ENCODE data around the gene C6. TPM values are rescaled to one million over a fixed set of nuclear protein-coding genes. Genes with fewer than 3 reads are reported as not detected.

The C6 gene
- polyA plus RNA-seq, 1 donor from 2014 or later, result 2.6 TPM

DNA sequence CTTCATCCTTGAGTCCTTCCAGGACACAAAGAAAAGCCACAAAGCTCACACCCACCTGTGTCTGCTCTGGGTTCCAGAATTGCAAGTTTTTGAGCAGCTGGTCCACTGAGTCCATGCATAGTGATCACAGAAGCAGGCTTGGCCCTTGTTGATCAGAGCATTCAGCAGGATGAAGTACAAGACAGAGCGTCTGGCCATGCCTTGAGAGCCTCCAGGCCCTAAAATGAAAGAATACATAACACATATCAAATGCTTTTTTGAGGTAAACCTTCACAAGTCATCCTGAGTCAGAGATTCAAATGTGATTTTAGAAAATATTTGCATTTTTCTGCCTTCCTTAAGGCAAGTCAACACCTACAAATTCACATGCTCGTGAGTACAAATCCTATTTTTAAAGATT lies 10.3 kb downstream of the C6 start:
- no peaks in the 10 kb centered on the region for H3K79me2 ChIP-seq (replicated peaks; ENCODE audit: insufficient read depth, low read length)
- no peaks in the 10 kb centered on the region for H3K9me3 ChIP-seq (ENCODE audit: low read length)
- no peak for TF ChIP-seq RAD21 (conservative IDR thresholded peaks at IDR 0.05)
- no peak for TF ChIP-seq EP300 (conservative IDR thresholded peaks at IDR 0.05; ENCODE audit: poor library complexity, severe bottlenecking)
- no peak overlapping the region for H3K27ac ChIP-seq (ENCODE audit: low read length)
- H3K4me3 ChIP-seq (ENCODE audit: low read length), result no peak overlapping the region
- no peaks in the 10 kb centered on the region for H3K27me3 ChIP-seq (ENCODE audit: insufficient read depth, low read depth, low read length)
- H3K4me2 ChIP-seq (ENCODE audit: low read length), result no peak overlapping the region
- no peaks in the 10 kb centered on the region for H3K9me2 ChIP-seq (ENCODE audit: insufficient read depth, low read length)
- no peaks in the 10 kb centered on the region for H3K36me3 ChIP-seq (ENCODE audit: insufficient read depth, low read length)
- H3F3A ChIP-seq (ENCODE audit: insufficient read depth, low read length, poor library complexity, severe bottlenecking), result no peaks in the 10 kb centered on the region
- H4K20me1 ChIP-seq (ENCODE audit: insufficient read depth), result no peaks in the 10 kb centered on the region
- H2AFZ ChIP-seq (ENCODE audit: low read depth, low read length), result no peak overlapping the region
- no peak overlapping the region for H3K9ac ChIP-seq (ENCODE audit: low read length)

DNA sequence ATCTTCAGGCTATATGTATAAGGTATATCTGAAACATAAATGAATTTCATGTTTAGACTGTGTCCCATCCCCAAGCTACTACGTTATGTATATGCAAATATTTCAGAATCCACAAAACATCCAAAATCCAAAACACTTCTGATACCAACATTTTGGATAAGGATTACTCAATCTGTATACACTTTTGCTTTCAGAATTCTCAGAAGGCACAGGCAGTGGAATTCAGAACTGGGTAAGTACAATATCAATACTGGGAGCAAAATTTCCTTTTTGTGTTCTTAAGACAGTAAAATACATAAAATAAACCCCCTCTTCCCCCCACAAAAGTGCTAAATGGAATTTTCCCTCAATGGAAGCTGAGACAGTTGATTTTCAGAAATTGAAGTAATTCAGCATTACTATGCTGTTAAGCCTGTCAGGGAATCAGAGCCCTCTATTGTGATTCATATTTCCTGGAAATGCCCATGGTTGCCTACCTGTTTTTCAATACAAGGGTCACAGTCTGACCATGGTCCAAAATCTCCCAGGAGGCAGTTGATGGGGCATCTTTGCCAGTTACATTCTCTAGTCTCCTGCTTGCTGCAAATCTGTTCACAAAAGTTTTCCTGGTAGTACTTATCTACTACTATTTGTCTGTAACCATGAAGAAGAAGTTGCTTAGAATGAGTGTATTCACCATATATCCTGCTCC lies 12.1 kb downstream of the C6 start:
- Histone ChIP-seq H3K79me2 (replicated peaks; ENCODE audit: insufficient read depth, low read length) (no peaks in the 10 kb centered on the region), H3K9me3 (ENCODE audit: low read length) (no peaks in the 10 kb centered on the region), H2AFZ (ENCODE audit: low read depth, low read length) (no peak overlapping the region), H4K20me1 (ENCODE audit: insufficient read depth) (no peaks in the 10 kb centered on the region), H3K4me3 (ENCODE audit: low read length) (no peak overlapping the region), H3K27me3 (ENCODE audit: insufficient read depth, low read depth, low read length) (no peaks in the 10 kb centered on the region), H3K9ac (ENCODE audit: low read length) (no peak overlapping the region), H3K4me2 (ENCODE audit: low read length) (no peak overlapping the region), H3K36me3 (ENCODE audit: insufficient read depth, low read length) (no peaks in the 10 kb centered on the region), H3K27ac (ENCODE audit: low read length) (no peak overlapping the region), H3F3A (ENCODE audit: insufficient read depth, low read length, poor library complexity, severe bottlenecking) (no peaks in the 10 kb centered on the region), H3K9me2 (ENCODE audit: insufficient read depth, low read length) (no peaks in the 10 kb centered on the region)
- TF ChIP-seq POLR2AphosphoS5 (IDR thresholded peaks at IDR 0.05) (no peak), EZH2 (IDR thresholded peaks at IDR 0.05; ENCODE audit: borderline replicate concordance, insufficient read depth, low read length, poor library complexity, severe bottlenecking) (no peak), MXI1 (conservative IDR thresholded peaks at IDR 0.05; ENCODE audit: poor library complexity, severe bottlenecking) (no peak), TAF1 (IDR thresholded peaks at IDR 0.05; ENCODE audit: low read depth) (no peak), EP300 (conservative IDR thresholded peaks at IDR 0.05; ENCODE audit: poor library complexity, severe bottlenecking) (no peak), RAD21 (conservative IDR thresholded peaks at IDR 0.05) (no peak), SMC3 (conservative IDR thresholded peaks at IDR 0.05; ENCODE audit: poor library complexity) (no peak)
- TF ChIP-seq, protein P1, sequence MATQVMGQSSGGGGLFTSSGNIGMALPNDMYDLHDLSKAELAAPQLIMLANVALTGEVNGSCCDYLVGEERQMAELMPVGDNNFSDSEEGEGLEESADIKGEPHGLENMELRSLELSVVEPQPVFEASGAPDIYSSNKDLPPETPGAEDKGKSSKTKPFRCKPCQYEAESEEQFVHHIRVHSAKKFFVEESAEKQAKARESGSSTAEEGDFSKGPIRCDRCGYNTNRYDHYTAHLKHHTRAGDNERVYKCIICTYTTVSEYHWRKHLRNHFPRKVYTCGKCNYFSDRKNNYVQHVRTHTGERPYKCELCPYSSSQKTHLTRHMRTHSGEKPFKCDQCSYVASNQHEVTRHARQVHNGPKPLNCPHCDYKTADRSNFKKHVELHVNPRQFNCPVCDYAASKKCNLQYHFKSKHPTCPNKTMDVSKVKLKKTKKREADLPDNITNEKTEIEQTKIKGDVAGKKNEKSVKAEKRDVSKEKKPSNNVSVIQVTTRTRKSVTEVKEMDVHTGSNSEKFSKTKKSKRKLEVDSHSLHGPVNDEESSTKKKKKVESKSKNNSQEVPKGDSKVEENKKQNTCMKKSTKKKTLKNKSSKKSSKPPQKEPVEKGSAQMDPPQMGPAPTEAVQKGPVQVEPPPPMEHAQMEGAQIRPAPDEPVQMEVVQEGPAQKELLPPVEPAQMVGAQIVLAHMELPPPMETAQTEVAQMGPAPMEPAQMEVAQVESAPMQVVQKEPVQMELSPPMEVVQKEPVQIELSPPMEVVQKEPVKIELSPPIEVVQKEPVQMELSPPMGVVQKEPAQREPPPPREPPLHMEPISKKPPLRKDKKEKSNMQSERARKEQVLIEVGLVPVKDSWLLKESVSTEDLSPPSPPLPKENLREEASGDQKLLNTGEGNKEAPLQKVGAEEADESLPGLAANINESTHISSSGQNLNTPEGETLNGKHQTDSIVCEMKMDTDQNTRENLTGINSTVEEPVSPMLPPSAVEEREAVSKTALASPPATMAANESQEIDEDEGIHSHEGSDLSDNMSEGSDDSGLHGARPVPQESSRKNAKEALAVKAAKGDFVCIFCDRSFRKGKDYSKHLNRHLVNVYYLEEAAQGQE (IDR thresholded peaks at IDR 0.05; ENCODE audit: borderline replicate concordance), result no peak
- TF ChIP-seq, protein P2, sequence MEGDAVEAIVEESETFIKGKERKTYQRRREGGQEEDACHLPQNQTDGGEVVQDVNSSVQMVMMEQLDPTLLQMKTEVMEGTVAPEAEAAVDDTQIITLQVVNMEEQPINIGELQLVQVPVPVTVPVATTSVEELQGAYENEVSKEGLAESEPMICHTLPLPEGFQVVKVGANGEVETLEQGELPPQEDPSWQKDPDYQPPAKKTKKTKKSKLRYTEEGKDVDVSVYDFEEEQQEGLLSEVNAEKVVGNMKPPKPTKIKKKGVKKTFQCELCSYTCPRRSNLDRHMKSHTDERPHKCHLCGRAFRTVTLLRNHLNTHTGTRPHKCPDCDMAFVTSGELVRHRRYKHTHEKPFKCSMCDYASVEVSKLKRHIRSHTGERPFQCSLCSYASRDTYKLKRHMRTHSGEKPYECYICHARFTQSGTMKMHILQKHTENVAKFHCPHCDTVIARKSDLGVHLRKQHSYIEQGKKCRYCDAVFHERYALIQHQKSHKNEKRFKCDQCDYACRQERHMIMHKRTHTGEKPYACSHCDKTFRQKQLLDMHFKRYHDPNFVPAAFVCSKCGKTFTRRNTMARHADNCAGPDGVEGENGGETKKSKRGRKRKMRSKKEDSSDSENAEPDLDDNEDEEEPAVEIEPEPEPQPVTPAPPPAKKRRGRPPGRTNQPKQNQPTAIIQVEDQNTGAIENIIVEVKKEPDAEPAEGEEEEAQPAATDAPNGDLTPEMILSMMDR (IDR thresholded peaks at IDR 0.05; ENCODE audit: poor library complexity, severe bottlenecking), result no peak

All from neural cell (in vitro differentiated cells).